ENCODE measurements around the gene LPAR1. TPM values are rescaled to one million over a fixed set of nuclear protein-coding genes. Genes with fewer than 3 reads are reported as not detected.

The LPAR1 gene
- not detected in 2 replicates for total RNA-seq

DNA sequence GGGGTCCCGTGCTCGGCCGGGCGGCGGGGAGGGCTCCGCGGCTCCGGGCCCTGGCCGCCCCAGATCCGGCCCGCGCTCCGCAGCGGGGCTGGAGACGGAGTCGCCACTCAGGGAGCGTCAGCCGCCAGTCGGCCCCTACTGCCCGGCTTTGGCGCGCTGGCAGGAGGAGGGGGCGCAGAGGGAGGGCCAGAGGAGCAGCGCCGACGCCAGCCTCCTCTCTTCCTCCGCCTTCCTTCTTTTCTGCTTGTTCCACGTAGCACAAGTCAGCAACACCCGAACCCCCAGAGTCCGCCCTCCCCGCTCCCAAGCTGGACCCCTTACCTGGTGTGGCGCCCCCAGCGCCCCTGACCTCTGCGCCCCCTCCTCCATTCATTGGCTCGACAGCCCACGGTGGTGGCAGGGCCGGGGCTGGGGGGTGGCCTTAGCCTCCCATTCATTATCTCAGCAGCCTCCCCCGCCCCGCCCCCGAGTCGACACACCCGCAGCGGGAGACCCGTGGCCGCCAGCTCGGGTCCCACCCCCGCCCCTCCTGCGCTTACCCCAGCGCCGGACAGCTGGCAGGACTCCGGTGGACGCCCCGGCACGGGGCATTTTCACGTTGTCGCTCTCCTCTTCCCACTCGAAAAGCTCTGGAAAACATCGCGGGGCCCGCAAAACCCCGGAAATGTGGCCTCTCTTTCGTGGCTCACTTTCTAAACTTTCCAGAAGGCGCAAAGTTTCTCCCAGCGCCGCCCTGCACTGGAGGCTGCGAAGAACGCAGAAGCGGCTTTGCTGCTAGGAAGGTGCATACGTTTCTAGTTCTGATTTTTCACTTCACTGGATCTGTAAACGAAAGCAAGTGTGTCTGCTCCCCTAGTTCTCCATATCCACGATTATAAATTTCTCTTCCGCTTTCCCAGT lies at the start of gene LPAR1:
Gene LPAR1 (minus strand): TSS at position 140 of the 900 bp plus-strand sequence. CDS start 66,353 bp downstream, outside the sequence.

All from mammary microvascular endothelial cell (primary cell).